Measurements from ENCODE around the gene SFRP5.

GRCh38 chr10:97795886-97796285, 24.1 kb upstream of the SFRP5 start:
- no peak for TF ChIP-seq POLR2AphosphoS5 (IDR thresholded peaks at IDR 0.05)
- no peak for TF ChIP-seq CTCF (IDR thresholded peaks at IDR 0.05)
- TF ChIP-seq POLR2A (IDR thresholded peaks at IDR 0.05): no peak

Data from upper lobe of left lung (tissue), 4 donors.